ENCODE results near the gene KCNQ1.

Gene KCNQ1

GRCh38 chr11:2844996-2845395 lies 400.2 kb downstream of the KCNQ1 start:
- DNase-seq (ENCODE audit: low spot score in 2 of 2) (no peak), ATAC-seq (ENCODE audit: low read depth) (no peak)
- Mint-ChIP-seq H3K27me3 (no peaks in the 10 kb centered on the region), H3K36me3 (peaks cover 9% of the 10 kb centered on the region), H3K4me3 (no peak overlapping the region), H3K27ac (no peak overlapping the region), H3K4me1 (no peaks in the 10 kb centered on the region), H3K9me3 (no peaks in the 10 kb centered on the region)

- no peak for DNase-seq (ENCODE audit: low spot score in 2 of 2)
- Mint-ChIP-seq H3K36me3 (peaks cover 9% of the 10 kb centered on the region), H3K4me3 (no peak overlapping the region), H3K27me3 (no peaks in the 10 kb centered on the region), H3K9me3 (no peaks in the 10 kb centered on the region), H3K27ac (no peak overlapping the region), H3K4me1 (no peaks in the 10 kb centered on the region)
- no peak for ATAC-seq (ENCODE audit: low read depth)
These were observed 401.2 kb downstream of the KCNQ1 start for GRCh38 chr11:2846056-2846455.

DNA sequence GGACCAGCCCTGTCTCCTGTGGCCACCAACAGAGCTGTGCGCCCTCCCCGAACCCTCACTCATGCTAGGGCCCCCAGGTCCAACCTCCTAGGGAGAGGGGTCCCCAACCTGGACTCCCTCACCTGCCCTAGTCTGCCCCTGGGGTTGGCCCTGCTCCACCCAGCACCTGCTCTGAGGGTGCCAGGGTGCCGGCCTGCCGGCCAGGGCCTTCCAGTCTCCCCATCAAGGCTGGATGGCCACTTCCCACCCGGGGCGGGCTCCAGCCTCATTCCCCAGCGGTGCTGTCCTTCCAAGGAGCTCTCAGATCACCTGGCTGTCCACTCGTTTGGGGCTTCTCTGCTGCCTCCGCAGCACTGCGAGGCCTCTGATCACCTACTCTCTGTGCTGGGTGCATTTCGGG lies 401.7 kb downstream of the KCNQ1 start:
- Mint-ChIP-seq H3K4me3 (no peak overlapping the region), H3K4me1 (no peaks in the 10 kb centered on the region), H3K36me3 (peaks cover 9% of the 10 kb centered on the region), H3K27ac (no peak overlapping the region), H3K9me3 (no peaks in the 10 kb centered on the region), H3K27me3 (no peaks in the 10 kb centered on the region)
- DNase-seq (ENCODE audit: low spot score in 2 of 2), result no peak
- no peak for ATAC-seq (ENCODE audit: low read depth)

DNA sequence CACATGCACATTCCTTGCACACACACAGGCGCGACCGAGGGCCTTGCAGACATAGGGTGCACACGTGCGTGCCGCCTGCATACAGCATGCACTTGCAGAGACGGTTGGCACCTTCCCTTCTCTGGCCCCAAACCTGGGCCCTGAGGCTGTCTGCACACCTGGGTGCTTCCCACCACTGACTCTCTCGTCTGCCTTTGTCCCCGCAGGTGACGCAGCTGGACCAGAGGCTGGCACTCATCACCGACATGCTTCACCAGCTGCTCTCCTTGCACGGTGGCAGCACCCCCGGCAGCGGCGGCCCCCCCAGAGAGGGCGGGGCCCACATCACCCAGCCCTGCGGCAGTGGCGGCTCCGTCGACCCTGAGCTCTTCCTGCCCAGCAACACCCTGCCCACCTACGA lies 402.8 kb downstream of the KCNQ1 start:
- H3K4me1 Mint-ChIP-seq, result no peaks in the 10 kb centered on the region
- H3K27ac Mint-ChIP-seq, result no peak overlapping the region
- no peaks in the 10 kb centered on the region for H3K9me3 Mint-ChIP-seq
- ATAC-seq (ENCODE audit: low read depth) (no peak), DNase-seq (ENCODE audit: low spot score in 2 of 2) (no peak)
- H3K27me3 Mint-ChIP-seq, result no peaks in the 10 kb centered on the region
- no peak overlapping the region for H3K4me3 Mint-ChIP-seq
- H3K36me3 Mint-ChIP-seq, result peaks cover 8% of the 10 kb centered on the region

- no peaks in the 10 kb centered on the region for H3K4me1 Mint-ChIP-seq
- DNase-seq (ENCODE audit: low spot score in 2 of 2), result no peak
- peaks cover 8% of the 10 kb centered on the region for H3K36me3 Mint-ChIP-seq
- H3K27ac Mint-ChIP-seq, result no peak overlapping the region
- ATAC-seq (ENCODE audit: low read depth), result no peak
- H3K9me3 Mint-ChIP-seq, result no peaks in the 10 kb centered on the region
- H3K4me3 Mint-ChIP-seq, result no peak overlapping the region
- no peaks in the 10 kb centered on the region for H3K27me3 Mint-ChIP-seq
These were observed 403.7 kb downstream of the KCNQ1 start for GRCh38 chr11:2848497-2848896.

DNA sequence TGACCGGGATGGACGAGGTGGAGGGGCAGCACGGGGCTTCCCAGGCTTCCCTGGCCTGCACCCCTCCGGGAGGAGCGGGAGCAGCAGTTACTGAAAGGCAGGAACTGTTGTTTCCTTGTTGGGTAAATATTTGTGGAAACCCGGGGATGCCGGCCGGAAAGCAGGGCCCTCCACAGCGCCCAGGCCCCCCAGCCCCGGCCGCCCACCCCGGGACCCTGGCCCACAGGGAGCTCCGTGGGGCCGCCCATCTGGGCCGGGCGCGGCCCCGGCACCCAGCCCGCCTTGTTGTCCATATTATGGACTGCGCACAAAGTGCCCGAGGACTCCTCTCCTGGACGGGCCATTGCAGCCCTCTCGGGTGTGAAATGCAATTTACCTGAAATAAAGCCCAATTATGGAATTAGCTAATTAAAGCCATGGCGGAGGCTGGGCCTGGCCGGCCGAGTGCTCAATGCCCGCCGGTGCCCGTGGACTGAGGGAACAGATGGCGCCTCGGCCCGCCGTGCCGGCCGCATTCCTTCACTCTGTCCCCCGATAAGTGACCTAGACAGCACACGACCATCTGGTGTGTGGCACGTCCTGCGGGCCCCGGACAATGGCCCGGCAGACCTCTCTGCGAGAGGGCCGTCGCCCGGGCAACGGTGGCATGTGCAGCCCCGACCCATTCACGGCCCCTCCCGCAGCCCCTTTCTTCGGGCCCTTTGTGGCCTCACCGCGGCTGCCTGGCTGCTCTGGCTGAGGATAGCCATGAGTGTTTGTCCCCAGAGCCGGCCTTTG lies 405.4 kb downstream of the KCNQ1 start:
- H3K4me3 Mint-ChIP-seq, result no peak overlapping the region
- DNase-seq (ENCODE audit: low spot score in 2 of 2), result no peak
- peaks cover 4% of the 10 kb centered on the region for H3K27me3 Mint-ChIP-seq
- no peak for ATAC-seq (ENCODE audit: low read depth)
- peaks cover 4% of the 10 kb centered on the region for H3K4me1 Mint-ChIP-seq
- H3K36me3 Mint-ChIP-seq, result peaks cover 11% of the 10 kb centered on the region
- peaks cover 4% of the 10 kb centered on the region for H3K9me3 Mint-ChIP-seq
- no peak overlapping the region for H3K27ac Mint-ChIP-seq

DNA sequence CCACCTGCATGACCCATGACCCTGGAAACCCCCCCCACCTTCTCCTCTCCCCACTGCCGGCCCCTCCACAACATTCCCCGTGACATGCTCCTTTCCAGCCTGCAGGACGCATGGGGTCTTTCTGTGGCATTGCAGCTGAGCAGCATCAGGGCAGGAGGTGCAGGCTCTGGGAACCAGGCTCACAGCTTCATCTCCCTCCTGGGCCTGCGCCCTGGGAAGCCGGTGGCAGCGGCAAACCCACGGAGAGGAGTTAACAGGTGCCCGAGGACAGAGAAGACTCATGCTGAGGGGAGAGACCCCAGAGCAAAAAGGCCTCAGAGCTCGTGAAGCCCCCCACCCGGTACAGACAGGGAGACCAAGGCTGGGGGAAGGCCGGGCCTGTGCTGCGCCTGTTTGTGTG lies 408.6 kb downstream of the KCNQ1 start:
- Mint-ChIP-seq H3K4me1 (peaks cover 4% of the 10 kb centered on the region), H3K27ac (no peak overlapping the region), H3K9me3 (peaks cover 4% of the 10 kb centered on the region), H3K27me3 (peaks cover 4% of the 10 kb centered on the region), H3K4me3 (no peak overlapping the region), H3K36me3 (peaks cover 9% of the 10 kb centered on the region)
- ATAC-seq (ENCODE audit: low read depth), result no peak
- DNase-seq (ENCODE audit: low spot score in 2 of 2), result no peak

- peaks cover 4% of the 10 kb centered on the region for H3K27me3 Mint-ChIP-seq
- ATAC-seq (ENCODE audit: low read depth) (no peak), DNase-seq (ENCODE audit: low spot score in 2 of 2) (no peak)
- H3K4me1 Mint-ChIP-seq, result peaks cover 4% of the 10 kb centered on the region
- peaks cover 4% of the 10 kb centered on the region for H3K9me3 Mint-ChIP-seq
- H3K36me3 Mint-ChIP-seq, result peaks cover 5% of the 10 kb centered on the region
- H3K4me3 Mint-ChIP-seq, result no peak overlapping the region
- H3K27ac Mint-ChIP-seq, result no peak overlapping the region
These were observed 409.3 kb downstream of the KCNQ1 start for GRCh38 chr11:2853997-2854560.

GRCh38 chr11:2855162-2855561 lies 410.4 kb downstream of the KCNQ1 start:
- Mint-ChIP-seq H3K27ac (no peak overlapping the region), H3K9me3 (peaks cover 4% of the 10 kb centered on the region), H3K4me3 (no peak overlapping the region), H3K4me1 (peaks cover 4% of the 10 kb centered on the region), H3K27me3 (peaks cover 7% of the 10 kb centered on the region), H3K36me3 (peaks cover 3% of the 10 kb centered on the region)
- ATAC-seq (ENCODE audit: low read depth) (no peak), DNase-seq (ENCODE audit: low spot score in 2 of 2) (no peak)

DNA sequence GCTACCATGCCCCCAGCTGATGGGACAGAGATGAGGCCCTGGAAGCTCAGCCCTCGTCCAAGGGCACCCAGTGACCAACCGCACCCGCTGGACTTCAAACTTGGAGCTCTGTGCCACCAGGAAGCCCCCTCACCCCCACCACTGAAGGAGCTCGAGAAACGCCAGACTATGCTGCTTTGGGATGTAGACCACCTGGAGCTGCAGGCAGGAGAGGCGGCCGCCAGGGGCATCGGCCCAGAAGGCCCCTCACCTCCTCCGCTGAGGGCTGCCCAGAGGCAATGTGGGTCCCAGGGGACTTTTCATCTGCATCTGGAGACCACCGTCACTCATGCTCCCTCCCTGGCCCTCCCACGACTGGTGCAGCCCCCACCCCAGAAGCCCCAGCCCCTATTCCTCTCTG lies 412.5 kb downstream of the KCNQ1 start:
- Mint-ChIP-seq H3K4me3 (no peak overlapping the region), H3K9me3 (peaks cover 4% of the 10 kb centered on the region), H3K27me3 (peaks cover 17% of the 10 kb centered on the region), H3K27ac (no peak overlapping the region), H3K4me1 (peaks cover 7% of the 10 kb centered on the region), H3K36me3 (peaks cover 3% of the 10 kb centered on the region)
- no peak for ATAC-seq (ENCODE audit: low read depth)
- DNase-seq (ENCODE audit: low spot score in 2 of 2), result no peak

GRCh38 chr11:2857918-2858317 lies 413.1 kb downstream of the KCNQ1 start:
- Mint-ChIP-seq H3K4me3 (no peak overlapping the region), H3K36me3 (peaks cover 3% of the 10 kb centered on the region), H3K4me1 (peaks cover 7% of the 10 kb centered on the region), H3K27me3 (peaks cover 17% of the 10 kb centered on the region), H3K27ac (no peak overlapping the region), H3K9me3 (peaks cover 4% of the 10 kb centered on the region)
- ATAC-seq (ENCODE audit: low read depth) (no peak), DNase-seq (ENCODE audit: low spot score in 2 of 2) (no peak)

DNA sequence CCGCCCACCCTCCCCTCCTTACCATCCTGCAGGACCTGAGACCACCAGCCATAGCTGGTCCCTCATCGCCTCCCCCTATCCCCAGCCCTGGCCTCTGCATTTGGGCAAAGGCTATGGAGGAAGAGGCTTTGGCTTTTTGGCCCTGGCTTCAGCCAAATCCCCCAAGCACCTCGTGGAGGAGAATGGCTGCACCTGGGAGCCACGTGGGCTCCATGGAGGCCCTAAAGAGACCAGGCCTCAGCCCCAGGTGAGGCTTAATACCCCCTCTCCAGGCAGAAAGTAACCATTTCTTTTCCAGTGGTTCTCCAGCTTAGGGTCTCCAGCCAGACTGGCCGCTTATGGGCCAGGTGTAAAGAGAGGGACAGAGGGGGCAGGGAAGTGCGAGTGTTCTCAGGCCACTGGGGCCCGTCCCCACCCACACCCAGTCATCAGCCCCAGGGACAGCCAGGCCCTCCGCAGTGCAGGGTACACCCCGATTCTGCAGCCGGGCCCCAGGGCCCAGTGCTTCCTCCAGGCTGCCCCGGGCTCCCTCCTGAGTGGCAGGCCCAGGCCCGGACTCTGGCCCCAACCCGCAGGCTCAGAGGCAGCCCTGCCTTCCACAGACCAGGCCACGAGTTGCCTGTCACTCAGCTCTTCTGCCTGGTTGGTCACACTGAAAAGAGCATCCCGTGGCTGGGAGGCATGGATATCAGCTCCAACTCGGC lies 414.3 kb downstream of the KCNQ1 start:
- Mint-ChIP-seq H3K4me3 (no peak overlapping the region), H3K36me3 (peaks cover 3% of the 10 kb centered on the region), H3K27ac (no peak overlapping the region), H3K4me1 (peaks cover 6% of the 10 kb centered on the region), H3K9me3 (peaks cover 3% of the 10 kb centered on the region), H3K27me3 (peaks cover 19% of the 10 kb centered on the region)
- ATAC-seq (ENCODE audit: low read depth) (no peak), DNase-seq (ENCODE audit: low spot score in 2 of 2) (no peak)

- no peak overlapping the region for H3K4me3 Mint-ChIP-seq
- peaks cover 19% of the 10 kb centered on the region for H3K27me3 Mint-ChIP-seq
These were observed 414.9 kb downstream of the KCNQ1 start for GRCh38 chr11:2859699-2860037.

GRCh38 chr11:2860636-2861035 lies 415.8 kb downstream of the KCNQ1 start:
- no peak for DNase-seq (ENCODE audit: low spot score in 2 of 2)
- ATAC-seq (ENCODE audit: low read depth), result peak; percentile 75
- no peak overlapping the region for H3K27ac Mint-ChIP-seq
- H3K4me3 Mint-ChIP-seq, result no peak overlapping the region
- H3K27me3 Mint-ChIP-seq, result peaks cover 22% of the 10 kb centered on the region
- peaks cover 5% of the 10 kb centered on the region for H3K4me1 Mint-ChIP-seq
- no peaks in the 10 kb centered on the region for H3K36me3 Mint-ChIP-seq
- no peaks in the 10 kb centered on the region for H3K9me3 Mint-ChIP-seq

More at GRCh38 chr11:2859699-2860037, 414.9 kb downstream of the KCNQ1 start:
- no peak for DNase-seq (ENCODE audit: low spot score in 2 of 2)
- no peak for ATAC-seq (ENCODE audit: low read depth)
- no peaks in the 10 kb centered on the region for H3K9me3 Mint-ChIP-seq
- peaks cover 5% of the 10 kb centered on the region for H3K4me1 Mint-ChIP-seq
- no peaks in the 10 kb centered on the region for H3K36me3 Mint-ChIP-seq
- no peak overlapping the region for H3K27ac Mint-ChIP-seq

Data from memory B cell (primary cell).